GM23248 (cell line): Measurements from ENCODE around the gene ATXN2L. TPM values are rescaled to one million over a fixed set of nuclear protein-coding genes. Genes with fewer than 3 reads are reported as not detected.

ENCODE experiments used
- DNase-seq: peaks from one replicate; pipeline ENCODE4 v3.0.0-alpha.2; 2015
- H2AFZ ChIP-seq: fragments of 200-600 bp; sonication (generic); 2 replicates; pipeline ENCODE4 v1.6.1; 2016; ENCODE audit warnings: antibody characterized with exemption
- H3F3A ChIP-seq: fragments of 200-600 bp; sonication (generic); 2 replicates; pipeline ENCODE4 v1.6.1; 2016; ENCODE audit warnings: mild to moderate bottlenecking, antibody characterized with exemption, mixed run types; ENCODE audit not compliant: insufficient read depth
- H3K27ac ChIP-seq: fragments of 200-600 bp; sonication (generic); 2 replicates; pipeline ENCODE4 v1.5.1; 2016; ENCODE audit warnings: mild to moderate bottlenecking
- H3K27me3 ChIP-seq: fragments of 200-600 bp; sonication (generic); replicated peaks from 2 replicates; pipeline ENCODE4 v1.6.1; 2016; ENCODE audit warnings: mild to moderate bottlenecking; ENCODE audit not compliant: insufficient read depth
- H3K36me3 ChIP-seq: fragments of 200-600 bp; sonication (generic); 2 replicates; pipeline ENCODE4 v1.6.1; 2016; ENCODE audit warnings: low read depth, mild to moderate bottlenecking
- H3K4me1 ChIP-seq: fragments of 200-600 bp; sonication (generic); 2 replicates; pipeline ENCODE4 v1.6.1; 2016; ENCODE audit warnings: mild to moderate bottlenecking; ENCODE audit not compliant: insufficient read depth
- H3K4me2 ChIP-seq: fragments of 200-600 bp; sonication (generic); one replicate; pipeline ENCODE4 v1.6.1; 2016; ENCODE audit warnings: mild to moderate bottlenecking; ENCODE audit not compliant: unreplicated experiment
- H3K4me3 ChIP-seq: fragments of 200-600 bp; sonication (generic); 2 replicates; pipeline ENCODE4 v1.5.1; 2016; ENCODE audit warnings: mild to moderate bottlenecking
- H3K79me2 ChIP-seq: fragments of 200-600 bp; sonication (generic); 2 replicates; pipeline ENCODE4 v1.6.1; 2016; ENCODE audit warnings: mild to moderate bottlenecking; ENCODE audit not compliant: insufficient read depth
- H3K9ac ChIP-seq: fragments of 200-600 bp; sonication (generic); 2 replicates; pipeline ENCODE4 v1.6.1; 2016; ENCODE audit warnings: mild to moderate bottlenecking
- H3K9me2 ChIP-seq: fragments of 200-600 bp; sonication (generic); 2 replicates; pipeline ENCODE4 v1.6.1; 2016; ENCODE audit warnings: mixed run types, mild to moderate bottlenecking, moderate library complexity; ENCODE audit not compliant: insufficient read depth
- H3K9me3 ChIP-seq: fragments of 200-600 bp; sonication (generic); one replicate; pipeline ENCODE4 v1.6.1; 2017; ENCODE audit warnings: low read depth
- H4K20me1 ChIP-seq: fragments of 200-600 bp; sonication (generic); 2 replicates; pipeline ENCODE4 v1.6.0; 2016; ENCODE audit not compliant: insufficient read depth
- EZH2 ChIP-seq: fragments of 200-600 bp; sonication (generic); IDR thresholded peaks from 2 replicates; pipeline ENCODE4 v1.6.1; 2018; ENCODE audit warnings: antibody characterized with exemption, mild to moderate bottlenecking; ENCODE audit not compliant: insufficient read depth, poor library complexity, severe bottlenecking
- EZH2phosphoT487 ChIP-seq: fragments of 200-600 bp; sonication (generic); IDR thresholded peaks from 2 replicates; pipeline ENCODE4 v1.6.1; 2018; ENCODE audit warnings: antibody characterized with exemption, moderate library complexity, mild to moderate bottlenecking, low read depth; ENCODE audit not compliant: insufficient read depth
- WGBS, 2 experiments: methylation state at CpG; one replicate each; pipeline ENCODE4 v1.1.6; 2015 to 2017; ENCODE audit warnings: low lambda C conversion rate in 2 of 2, low coverage in 1 of 2; ENCODE audit errors: missing lambda C conversion rate in 2 of 2; 5-methylcytosine and 5-hydroxymethylcytosine counted together
- in situ Hi-C: fragments of 300-500 bp; cut with MboI; formaldehyde crosslinking; loops from 2 replicates; pipeline ENCODE4 v1.15.0; 2020
- polyA plus RNA-seq: library from polyadenylated mRNA; unstranded; fragments of >200 nt; fragmentation: Nextera tagmentation; extraction: Ambion mirVana; gene quantifications from 2 replicates; pipeline ENCODE4 v1.2.1, GENCODE V29; 2016
- total RNA-seq: library from RNA; depleted of rRNA; stranded (reverse); fragments of >200 nt; shearing (Covaris generic); gene quantifications from 2 replicates; pipeline ENCODE4 v1.2.3, GENCODE V29; 2014

The ATXN2L gene
- total and polyA plus RNA-seq, 2 experiments from 2014 or later, result 43.1 to 50.7 TPM

DNA sequence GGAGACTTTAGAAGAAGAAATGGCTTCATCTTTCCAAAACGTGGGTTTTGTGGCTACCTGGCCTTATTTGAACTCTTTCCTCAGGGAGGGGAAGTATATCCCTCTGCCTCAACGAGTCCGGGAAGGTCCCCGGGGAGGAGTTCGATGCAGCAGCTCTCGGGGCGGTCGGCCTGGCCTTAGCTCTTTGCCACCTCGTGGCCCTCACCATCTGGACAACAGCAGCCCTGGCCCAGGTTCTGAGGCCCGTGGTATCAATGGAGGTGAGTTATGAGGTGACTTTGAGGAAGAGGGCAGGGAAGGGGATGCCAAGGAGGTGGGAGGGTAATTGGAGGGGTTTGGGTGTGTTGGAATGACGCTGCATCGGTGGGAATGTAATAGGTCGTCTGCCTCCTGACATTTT, 7.7 kb downstream of the ATXN2L start:
- DNase-seq, result no peak
- Histone ChIP-seq H3K27me3 (no peaks in the 10 kb centered on the region), H3K36me3 (peaks cover 85% of the 10 kb centered on the region), H3F3A (peaks cover 7% of the 10 kb centered on the region), H3K9me3 (no peaks in the 10 kb centered on the region), H3K9ac (no peak overlapping the region), H2AFZ (no peak overlapping the region), H3K9me2 (no peaks in the 10 kb centered on the region), H3K79me2 (peaks cover 86% of the 10 kb centered on the region), H3K4me1 (peaks cover 11% of the 10 kb centered on the region), H3K27ac (no peak overlapping the region), H4K20me1 (0 out of 2 replicates have a peak, but pooled peaks cover 2% of the 10 kb centered on the region), H3K4me3 (no peak overlapping the region), H3K4me2 (no peak overlapping the region)
- 89 to 91% methylated on average over 12 to 13 of the region's 13 CpGs for WGBS, 2 experiments
- TF ChIP-seq EZH2phosphoT487 (no peak), EZH2 (no peak)
- in situ Hi-C loops, result no loop called here

DNA sequence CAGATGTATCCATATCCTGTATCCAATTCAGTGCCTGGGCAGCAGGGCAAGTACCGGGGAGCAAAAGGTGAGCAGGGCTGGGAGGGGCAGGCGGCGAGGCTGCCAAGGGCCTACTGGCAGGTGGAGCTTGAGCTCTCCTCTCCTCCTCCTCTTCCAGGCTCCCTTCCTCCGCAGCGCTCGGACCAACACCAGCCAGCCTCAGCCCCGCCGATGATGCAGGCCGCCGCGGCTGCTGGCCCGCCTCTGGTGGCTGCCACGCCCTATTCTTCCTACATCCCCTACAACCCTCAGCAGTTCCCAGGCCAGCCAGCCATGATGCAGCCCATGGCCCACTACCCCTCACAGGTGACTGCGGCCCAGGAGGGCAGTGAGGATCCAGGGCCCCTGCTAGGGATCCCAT, 11.6 kb downstream of the ATXN2L start:
- Histone ChIP-seq H3K27me3 (no peaks in the 10 kb centered on the region), H3K4me2 (no peak overlapping the region), H3K4me3 (no peak overlapping the region), H2AFZ (no peak overlapping the region), H4K20me1 (no peaks in the 10 kb centered on the region), H3K9me2 (no peaks in the 10 kb centered on the region), H3K4me1 (no peaks in the 10 kb centered on the region), H3K27ac (no peak overlapping the region), H3F3A (peaks cover 21% of the 10 kb centered on the region), H3K79me2 (peaks cover 47% of the 10 kb centered on the region), H3K36me3 (peaks cover 77% of the 10 kb centered on the region), H3K9ac (no peak overlapping the region), H3K9me3 (no peaks in the 10 kb centered on the region)
- WGBS, 2 experiments, result 94 to 95% methylated on average over 9 to 14 of the region's 14 CpGs
- TF ChIP-seq EZH2, result no peak
- no peak for TF ChIP-seq EZH2phosphoT487
- DNase-seq, result no peak
- in situ Hi-C loops, result no loop called here

DNA sequence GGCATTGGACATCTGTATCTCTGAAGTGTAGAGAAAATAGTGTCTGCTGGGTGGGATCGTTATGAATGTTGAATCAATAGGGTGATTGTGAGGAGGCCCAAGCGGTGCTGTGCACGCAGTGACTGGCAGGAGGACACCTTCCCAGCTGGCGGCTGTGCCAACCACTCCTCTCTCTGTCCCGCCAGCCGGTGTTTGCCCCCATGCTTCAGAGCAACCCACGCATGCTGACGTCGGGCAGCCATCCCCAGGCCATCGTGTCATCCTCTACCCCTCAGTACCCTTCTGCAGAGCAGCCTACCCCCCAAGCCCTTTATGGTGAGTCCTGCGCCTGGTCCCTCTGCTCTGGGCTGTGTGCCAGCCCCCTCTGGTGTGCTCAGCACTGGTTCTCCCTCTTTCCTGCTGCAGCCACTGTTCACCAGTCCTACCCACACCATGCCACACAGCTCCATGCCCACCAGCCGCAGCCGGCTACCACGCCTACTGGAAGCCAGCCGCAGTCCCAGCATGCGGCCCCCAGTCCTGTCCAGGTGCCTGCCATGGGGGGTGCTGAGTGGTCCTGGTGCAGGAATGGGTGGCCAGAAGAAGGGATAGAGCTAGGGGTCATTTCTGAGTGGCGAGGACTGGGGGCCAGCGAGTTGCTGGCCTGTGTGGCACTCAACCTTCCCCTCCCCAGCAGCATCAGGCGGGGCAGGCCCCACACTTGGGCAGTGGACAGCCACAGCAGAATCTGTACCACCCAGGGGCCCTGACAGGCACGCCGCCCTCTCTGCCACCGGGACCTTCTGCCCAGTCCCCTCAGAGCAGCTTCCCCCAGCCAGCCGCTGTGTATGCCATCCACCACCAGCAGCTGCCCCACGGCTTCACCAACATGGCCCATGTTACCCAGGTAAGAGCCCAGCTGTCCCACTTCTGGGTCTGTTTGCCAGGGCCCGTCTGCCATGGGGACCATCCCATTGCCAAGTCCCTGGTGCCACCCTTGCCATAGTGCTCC, 12.4 kb downstream of the ATXN2L start:
- 95 to 96% methylated on average over 21 to 25 of the region's 25 CpGs for WGBS, 2 experiments
- no peaks in the 10 kb centered on the region for H3K9me3 ChIP-seq
- no peak overlapping the region for H3K27ac ChIP-seq
- H3K36me3 ChIP-seq, result peaks cover 68% of the 10 kb centered on the region
- peaks cover 28% of the 10 kb centered on the region for H3F3A ChIP-seq
- no peaks in the 10 kb centered on the region for H3K4me1 ChIP-seq
- H3K9ac ChIP-seq, result no peak overlapping the region
- H3K4me3 ChIP-seq, result no peak overlapping the region
- H4K20me1 ChIP-seq, result no peaks in the 10 kb centered on the region
- in situ Hi-C loops, result no loop called here
- no peak overlapping the region for H2AFZ ChIP-seq
- H3K27me3 ChIP-seq, result no peaks in the 10 kb centered on the region
- H3K9me2 ChIP-seq, result no peaks in the 10 kb centered on the region
- no peak for TF ChIP-seq EZH2phosphoT487
- TF ChIP-seq EZH2, result no peak
- no peak overlapping the region for H3K4me2 ChIP-seq
- no peak for DNase-seq
- H3K79me2 ChIP-seq, result peaks cover 39% of the 10 kb centered on the region

DNA sequence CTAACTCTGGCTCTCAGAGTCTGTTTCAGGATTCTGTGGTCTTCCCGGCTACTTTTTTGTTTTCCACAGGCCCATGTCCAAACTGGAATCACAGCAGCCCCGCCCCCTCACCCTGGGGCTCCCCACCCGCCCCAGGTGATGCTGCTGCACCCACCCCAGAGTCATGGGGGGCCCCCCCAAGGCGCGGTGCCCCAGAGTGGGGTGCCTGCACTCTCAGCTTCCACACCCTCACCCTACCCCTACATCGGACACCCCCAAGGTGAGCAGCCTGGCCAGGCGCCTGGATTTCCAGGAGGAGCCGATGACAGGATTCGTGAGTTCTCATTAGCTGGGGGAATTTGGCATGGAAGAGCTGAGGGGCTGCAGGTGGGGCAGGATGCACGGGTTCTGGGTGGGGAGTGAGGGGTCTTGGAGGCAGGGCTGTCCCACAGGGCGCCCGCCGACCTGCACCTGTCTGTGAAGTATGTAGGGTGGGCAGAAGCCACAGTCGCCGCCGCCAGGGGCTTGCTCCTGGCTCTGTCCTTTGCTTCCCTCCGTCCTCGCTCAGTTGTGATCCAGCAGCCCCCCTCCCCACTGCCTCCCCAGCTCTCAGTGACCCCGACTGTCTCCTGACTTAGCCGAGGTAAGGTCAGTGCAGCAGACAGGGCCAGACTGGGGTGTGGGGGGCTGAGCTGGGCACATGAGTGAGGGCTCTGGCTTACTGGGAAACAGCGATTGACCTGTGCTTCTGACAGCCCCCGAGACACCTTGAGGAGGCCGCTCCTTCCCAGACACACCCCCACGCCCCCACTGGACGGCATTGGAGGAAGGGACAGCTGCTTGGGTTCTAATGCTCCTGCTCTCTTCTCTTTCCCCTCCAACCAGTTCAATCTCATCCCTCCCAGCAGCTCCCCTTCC, 13.3 kb downstream of the ATXN2L start:
- H3K27me3 ChIP-seq, result no peaks in the 10 kb centered on the region
- peaks cover 30% of the 10 kb centered on the region for H3K79me2 ChIP-seq
- no peaks in the 10 kb centered on the region for H3K9me2 ChIP-seq
- peaks cover 29% of the 10 kb centered on the region for H3F3A ChIP-seq
- no peak overlapping the region for H3K4me3 ChIP-seq
- DNase-seq, result no peak
- H4K20me1 ChIP-seq, result no peaks in the 10 kb centered on the region
- no peaks in the 10 kb centered on the region for H3K4me1 ChIP-seq
- H3K9me3 ChIP-seq, result no peaks in the 10 kb centered on the region
- TF ChIP-seq EZH2 (no peak), EZH2phosphoT487 (no peak)
- H3K4me2 ChIP-seq, result no peak overlapping the region
- peaks cover 61% of the 10 kb centered on the region for H3K36me3 ChIP-seq
- H3K27ac ChIP-seq, result no peak overlapping the region
- in situ Hi-C loops, result no loop called here
- no peak overlapping the region for H3K9ac ChIP-seq
- no peak overlapping the region for H2AFZ ChIP-seq
- WGBS, 2 experiments, result 90 to 95% methylated on average over 16 to 25 of the region's 25 CpGs
